ENCODE measurements around the gene PTPRQ.
"Not testable (repeated sequence)": the region's sequence is repeated elsewhere in the genome, so short reads cannot be mapped to it uniquely, and the experiment has no call there.

Gene PTPRQ

GRCh38 chr12:80477521-80478145 is 33.6 kb downstream of the PTPRQ start:
- DNase-seq = not testable (repeated sequence)

GRCh38 chr12:80484746-80485145 is 40.7 kb downstream of the PTPRQ start:
- no peak for DNase-seq

GRCh38 chr12:80485222-80485987 is 41.4 kb downstream of the PTPRQ start:
- peak; percentile 88 for DNase-seq

GRCh38 chr12:80490329-80490728 is 46.3 kb downstream of the PTPRQ start:
- DNase-seq = no peak

GRCh38 chr12:80491166-80491565 is 47.1 kb downstream of the PTPRQ start:
- DNase-seq = no peak

- DNase-seq = no peak
These were observed 49.4 kb downstream of the PTPRQ start for GRCh38 chr12:80493466-80493865.

- DNase-seq = no peak
These were observed 50.8 kb downstream of the PTPRQ start for GRCh38 chr12:80494836-80495235.

GRCh38 chr12:80498059-80498728 is 54.2 kb downstream of the PTPRQ start:
- DNase-seq = no peak

- DNase-seq = no peak
These were observed 60.5 kb downstream of the PTPRQ start for GRCh38 chr12:80504389-80505163.

GRCh38 chr12:80509781-80510556 is 65.9 kb downstream of the PTPRQ start:
- peak; percentile 26 for DNase-seq

- no peak for DNase-seq
These were observed 68.7 kb downstream of the PTPRQ start for GRCh38 chr12:80512781-80513180.

GRCh38 chr12:80513211-80513610 is 69.2 kb downstream of the PTPRQ start:
- DNase-seq = no peak

- DNase-seq = no peak
These were observed 73.6 kb downstream of the PTPRQ start for GRCh38 chr12:80517655-80518054.

GRCh38 chr12:80531646-80532045 is 87.6 kb downstream of the PTPRQ start:
- no peak for DNase-seq

- DNase-seq = no peak
These were observed 95.0 kb downstream of the PTPRQ start for GRCh38 chr12:80539029-80539428.

- no peak for DNase-seq
These were observed 105.3 kb downstream of the PTPRQ start for GRCh38 chr12:80549298-80549697.

GRCh38 chr12:80551897-80552296 is 107.9 kb downstream of the PTPRQ start:
- no peak for DNase-seq

- no peak for DNase-seq
These were observed 109.3 kb downstream of the PTPRQ start for GRCh38 chr12:80553316-80553715.

- DNase-seq = no peak
These were observed 112.5 kb downstream of the PTPRQ start for GRCh38 chr12:80556566-80556965.

- DNase-seq = no peak
These were observed 115.7 kb downstream of the PTPRQ start for GRCh38 chr12:80559766-80560165.

- DNase-seq = no peak
These were observed 121.2 kb downstream of the PTPRQ start for GRCh38 chr12:80565271-80565670.

- DNase-seq = no peak
These were observed 123.4 kb downstream of the PTPRQ start for GRCh38 chr12:80567401-80567800.
